ENCODE measurements around the gene SRPRB.

SRPRB gene

DNA sequence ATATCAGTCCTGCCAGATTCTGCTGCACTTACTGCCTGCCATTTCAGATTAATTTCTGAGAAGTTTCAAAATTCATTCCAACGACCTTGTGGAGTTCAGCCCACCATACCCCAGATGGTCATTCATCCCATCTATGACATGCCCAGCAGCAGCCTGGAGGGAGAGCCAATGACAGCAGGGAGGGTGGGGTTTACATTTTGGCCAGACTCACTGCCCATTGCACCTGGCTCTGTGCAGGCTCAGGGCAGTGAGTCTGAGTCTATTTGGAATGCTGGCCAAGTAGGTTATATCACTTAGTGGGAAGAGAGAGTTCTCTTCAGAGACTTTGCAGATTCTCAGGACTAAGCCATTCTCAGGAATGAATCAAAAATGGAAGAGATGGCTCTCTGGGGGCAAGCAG is 21.5 kb downstream of the SRPRB start:
- no peak for DNase-seq

DNA sequence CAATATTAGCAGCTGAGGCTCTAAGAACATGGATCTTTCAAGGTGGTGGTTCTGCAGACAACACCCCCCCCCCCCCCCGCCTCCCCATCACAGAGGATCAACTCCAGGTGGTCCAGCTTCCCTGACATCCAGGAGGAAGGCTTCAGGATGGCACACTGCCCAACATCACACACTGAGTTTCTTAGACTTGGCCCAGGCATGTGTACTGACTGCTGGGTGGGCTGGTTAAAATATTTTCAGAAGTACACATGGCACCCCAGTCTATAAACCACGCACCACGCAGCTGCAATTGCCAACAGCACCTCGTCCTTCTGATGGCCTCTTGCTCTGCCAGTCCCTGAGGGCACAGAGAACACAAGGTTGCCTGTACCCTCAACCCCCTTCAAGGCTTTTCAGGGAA is 22.1 kb downstream of the SRPRB start:
- no peak for DNase-seq

DNA sequence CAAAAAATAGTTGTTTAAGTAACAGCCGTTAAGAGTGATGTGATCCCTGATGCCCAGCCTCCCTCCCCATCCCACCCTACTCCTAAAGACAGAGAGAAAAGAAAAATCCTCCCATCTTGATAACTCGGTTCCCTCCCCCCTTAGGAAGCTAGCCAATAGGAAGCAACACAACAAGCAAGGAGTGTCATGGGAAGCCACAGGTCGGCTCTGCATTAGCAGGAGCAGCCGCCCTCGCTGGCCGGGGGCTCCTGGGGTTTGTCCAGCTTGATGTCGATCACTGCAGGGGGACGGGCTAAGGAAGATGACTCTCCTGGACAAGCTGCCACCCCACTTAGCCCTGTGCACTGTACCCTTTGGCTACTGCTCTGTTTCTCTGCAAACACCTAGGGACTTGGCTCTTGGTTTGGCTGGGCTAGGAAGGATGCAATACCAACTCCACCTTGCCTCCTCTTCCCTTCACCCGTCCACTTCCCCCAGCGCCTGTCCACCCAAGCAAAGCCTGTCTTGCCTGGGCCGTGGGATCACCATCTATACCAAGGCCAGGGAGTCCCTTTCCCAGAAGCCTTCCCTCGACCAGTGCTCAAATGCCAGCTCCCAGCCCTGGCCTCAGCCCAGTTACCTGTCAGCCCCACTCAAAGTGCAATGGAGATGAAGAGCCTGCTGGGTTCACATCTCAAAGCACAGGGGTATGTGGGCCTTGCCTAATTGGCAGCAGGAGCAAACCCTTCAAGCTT is 23.1 kb downstream of the SRPRB start:
- DNase-seq = no peak

DNA sequence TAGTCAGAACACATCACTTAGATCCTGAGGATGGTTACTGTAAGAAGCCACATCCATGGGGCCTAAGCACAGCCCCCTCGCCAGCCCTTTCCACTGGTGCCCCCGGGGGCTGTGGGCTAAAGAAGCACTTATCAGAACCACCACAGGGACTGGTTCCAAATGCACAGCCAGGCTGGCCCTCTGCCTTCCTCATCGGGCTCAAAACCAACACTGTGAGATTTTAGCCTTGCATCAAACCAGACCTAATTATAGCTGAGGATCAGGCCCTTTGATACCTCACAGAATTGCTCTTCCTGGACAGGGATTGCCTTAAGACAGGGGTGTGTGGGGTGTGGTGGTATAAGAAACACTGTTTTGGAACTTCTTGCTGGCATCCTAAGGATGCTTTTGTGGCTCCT is 23.7 kb downstream of the SRPRB start:
- no peak for DNase-seq

DNA sequence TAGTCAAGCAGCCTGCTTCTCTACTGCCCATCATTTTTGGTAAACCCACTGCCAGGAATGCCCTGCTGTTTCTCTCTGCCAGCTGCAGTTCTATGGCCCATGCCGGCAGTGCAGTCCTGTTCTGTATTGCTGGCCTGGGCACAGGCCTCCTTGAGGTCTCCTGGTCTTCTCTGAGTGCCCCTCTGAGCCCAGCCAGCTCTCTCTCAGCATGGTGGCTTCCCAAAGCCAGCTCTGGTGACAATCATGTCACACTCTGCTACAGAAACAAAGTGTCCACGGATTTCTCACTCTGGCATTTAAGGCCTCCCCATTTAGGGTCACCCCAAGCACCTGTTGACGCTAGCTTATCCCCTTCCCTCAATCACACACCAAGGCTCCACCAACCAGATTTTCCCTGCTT is 24.5 kb downstream of the SRPRB start:
- DNase-seq = no peak

DNA sequence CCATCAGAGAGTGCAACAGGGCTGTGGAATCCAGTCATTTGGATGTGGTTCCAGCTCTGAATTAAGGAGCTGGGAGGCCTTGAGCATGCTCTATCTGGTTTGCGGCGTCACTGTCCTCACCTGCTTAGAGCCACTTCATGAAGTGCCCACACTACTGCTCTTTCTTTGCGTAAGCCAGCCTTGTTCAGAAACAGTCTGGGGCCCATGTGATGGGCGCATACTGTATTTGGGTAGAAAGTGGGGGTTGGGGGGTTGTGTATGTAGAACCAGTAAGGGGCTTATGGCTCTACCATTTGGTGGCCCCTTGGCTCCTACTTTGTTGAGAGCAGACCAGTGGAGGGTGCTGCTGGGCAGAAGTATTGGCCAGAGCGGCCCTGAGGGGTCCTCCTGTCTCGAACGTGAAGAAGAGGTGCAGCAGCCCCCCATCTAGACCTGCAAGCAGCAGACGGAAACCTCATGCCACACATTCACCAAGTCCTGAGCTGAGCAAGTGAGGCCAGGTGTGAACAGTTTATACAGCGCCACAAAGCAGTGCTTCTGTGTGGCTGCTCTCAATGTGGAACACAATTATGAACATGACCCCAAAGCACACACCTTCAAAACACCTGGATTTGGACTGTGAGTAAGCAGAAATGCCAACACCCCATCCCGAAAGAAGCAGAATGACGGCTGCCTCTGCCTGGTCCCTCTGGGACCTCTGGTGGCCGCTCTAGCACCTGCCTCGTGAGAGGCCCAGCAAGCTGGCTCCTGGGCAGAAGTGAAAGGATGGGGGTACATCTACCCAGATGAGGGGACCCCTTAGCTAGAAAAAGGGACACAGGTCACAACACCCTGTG is 26.6 kb downstream of the SRPRB start:
- no peak for DNase-seq

DNA sequence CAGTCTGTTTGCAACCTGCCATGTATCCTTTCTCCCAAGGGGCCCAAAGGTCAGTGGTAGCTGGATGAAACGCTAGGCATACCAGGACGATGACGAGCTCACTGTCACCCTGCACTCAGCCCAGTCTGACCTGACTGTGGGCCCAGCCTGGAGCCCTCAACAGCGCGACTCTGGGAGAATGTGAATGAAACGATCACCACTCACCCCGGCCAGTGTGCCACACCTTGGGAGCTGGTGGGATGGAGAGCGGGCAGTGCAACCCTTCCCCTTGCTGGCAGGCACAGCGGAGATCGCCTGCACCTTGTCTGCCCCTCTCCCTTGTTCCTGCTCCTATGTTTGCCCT is 27.2 kb downstream of the SRPRB start:
- DNase-seq = no peak

DNA sequence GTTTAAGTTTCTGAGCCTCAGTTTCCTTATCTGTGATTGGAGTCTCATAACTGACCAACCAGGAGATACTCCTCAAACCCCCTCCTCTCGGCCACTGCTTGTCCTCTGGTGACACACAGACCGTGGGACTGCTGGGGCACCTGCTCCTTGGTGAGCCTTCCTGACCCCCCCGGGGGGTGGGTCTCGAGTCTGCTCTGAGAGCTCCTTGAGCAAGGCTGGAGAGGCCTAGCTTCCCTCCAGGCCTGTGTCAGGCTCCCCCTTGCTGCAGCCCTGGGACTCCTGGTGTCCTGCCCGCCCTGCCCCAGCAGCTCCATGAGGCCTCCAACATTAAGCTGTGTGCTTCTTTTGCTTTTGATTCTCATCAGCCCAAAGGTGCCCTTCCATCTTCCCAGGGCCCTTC is 27.7 kb downstream of the SRPRB start:
- no peak for DNase-seq

DNA sequence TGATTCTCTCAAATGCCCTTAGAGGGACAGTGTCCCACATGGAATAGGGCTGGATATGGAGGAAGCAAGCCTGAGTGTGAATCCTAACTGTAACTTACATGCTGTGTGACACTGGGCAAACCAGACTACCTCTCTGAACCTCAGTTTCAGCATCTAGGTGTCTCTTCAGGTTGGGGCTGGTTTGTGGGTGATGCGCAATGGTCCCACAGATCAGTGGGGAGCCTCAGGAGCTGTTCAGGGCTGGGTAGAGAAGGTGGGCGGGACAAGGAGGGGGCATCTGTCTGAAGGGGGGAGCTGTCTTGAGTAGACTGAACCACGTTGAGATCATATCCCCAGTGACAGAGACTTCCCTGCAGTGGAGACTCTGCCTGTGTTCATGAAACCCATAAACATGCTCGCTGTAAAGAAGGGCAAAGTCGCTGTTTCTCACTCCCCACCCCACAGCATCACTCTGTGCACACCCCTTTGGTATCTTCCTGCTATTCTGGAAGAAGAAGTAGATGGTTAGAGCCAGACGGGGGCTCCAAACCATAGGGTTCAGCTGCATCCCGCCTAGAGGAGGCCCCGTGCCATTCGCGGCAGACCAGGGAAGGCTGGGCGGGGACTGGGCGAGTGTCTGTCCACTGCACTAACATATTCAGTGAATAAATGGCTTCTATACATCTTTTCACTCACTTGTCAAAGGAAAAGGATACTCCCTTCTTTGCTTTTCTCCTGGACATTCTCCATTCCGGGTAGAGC is 28.4 kb downstream of the SRPRB start:
- DNase-seq = no peak

DNA sequence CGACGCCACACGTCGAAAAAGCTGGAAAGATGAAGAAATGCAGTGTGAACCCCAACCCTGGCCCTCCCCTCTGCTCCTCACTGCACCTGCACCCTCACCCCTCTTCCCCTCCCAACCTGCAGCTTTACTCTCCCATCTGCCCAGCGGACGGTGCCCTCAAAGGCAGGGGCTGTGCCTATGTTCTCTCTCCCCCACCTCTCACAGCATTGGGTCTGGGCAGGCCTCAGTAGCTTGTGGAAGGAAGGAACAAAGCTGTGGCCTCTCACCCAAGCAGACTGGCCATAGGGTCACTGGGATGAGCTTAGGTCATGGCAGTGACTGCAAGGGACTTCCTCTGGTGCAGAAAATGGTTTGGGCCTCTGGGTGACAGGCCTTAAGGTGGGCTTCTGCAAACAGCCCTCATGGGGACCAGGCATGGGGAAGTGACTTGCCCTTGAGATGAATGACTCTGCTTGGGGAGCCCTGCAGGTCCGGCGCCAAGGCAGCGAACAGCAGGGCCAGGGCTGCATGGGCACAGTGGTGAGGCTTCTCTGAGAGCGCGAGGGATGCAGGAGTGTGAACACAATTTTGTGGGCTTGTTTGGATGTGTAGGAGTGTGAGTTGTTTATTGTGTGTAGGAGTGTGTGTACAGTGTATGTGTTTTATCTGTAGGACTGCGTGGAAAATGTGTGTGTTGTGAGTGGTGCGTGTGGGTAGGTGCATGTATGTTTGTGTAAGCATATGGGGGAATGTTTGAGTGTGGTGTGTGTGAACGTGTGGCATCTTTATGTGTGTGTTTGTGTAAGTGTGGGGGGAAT is 29.2 kb downstream of the SRPRB start:
- DNase-seq = no peak

DNA sequence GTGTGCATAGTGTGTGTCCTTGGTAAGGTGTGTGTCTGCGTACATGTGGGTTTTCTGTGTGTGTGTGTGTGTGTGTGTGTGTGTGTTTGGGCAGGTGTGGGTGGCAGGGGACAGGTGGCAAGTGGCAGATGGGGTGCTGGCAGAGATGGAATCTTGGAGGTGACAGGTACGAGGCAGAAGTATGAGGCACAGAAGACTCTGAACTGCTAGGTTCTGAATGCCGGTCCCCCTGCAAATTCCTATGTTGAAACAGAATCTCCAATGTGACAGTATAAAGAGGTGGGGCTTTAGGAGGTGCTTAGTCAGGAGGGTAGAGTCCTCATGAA is 29.8 kb downstream of the SRPRB start:
- DNase-seq = no peak

DNA sequence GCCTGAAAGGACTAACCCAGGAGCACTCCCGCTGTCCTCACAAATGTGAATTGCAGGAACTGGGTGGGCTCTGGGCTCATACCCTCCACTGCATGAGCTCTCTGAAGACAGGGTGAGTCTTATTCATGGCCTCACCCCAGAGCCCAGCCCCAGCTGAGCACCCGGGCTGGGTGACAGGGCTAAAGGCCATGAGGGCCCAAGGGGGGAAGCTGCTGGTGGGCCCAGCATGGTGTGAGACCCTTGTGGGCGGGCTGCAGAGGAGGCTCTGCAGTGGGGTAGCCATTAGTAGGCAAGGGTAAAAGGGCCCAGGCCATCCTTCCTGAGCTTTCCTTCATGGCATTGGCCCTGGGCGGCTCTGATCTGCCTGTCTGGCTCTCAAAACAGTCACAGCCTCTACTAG is 30.3 kb downstream of the SRPRB start:
- DNase-seq = no peak

DNA sequence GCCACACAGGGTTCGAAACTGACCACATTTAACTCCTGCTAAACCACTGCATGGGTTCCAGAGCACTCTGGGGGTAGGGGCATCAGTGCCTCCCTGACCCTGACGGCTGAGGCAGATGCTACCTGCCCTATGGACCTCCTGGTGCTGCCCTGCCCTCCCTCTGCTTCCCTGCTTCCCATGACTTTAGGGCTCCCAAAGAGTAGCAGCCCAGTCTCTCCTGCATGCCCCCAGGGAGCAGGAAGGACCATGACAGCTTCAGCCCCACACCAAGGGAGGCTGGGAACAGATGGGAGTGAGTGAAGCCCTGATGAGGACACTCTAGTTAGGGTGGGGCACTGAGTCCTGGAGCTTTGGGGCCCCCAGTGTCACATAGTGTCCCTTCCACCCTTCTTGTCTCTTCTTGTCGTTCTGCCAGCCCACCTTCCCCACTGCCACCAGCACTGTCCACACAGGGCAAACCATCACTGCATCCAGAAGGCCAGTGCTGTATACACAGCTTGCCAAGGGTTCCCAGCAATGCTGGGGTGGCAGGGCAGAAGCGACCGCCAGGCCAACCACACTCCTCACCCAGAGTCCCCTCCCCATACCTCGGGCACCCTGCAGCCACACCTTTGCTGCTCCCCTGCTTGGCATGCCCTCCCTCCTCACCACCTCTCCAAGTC is 31.0 kb downstream of the SRPRB start:
- no peak for DNase-seq

DNA sequence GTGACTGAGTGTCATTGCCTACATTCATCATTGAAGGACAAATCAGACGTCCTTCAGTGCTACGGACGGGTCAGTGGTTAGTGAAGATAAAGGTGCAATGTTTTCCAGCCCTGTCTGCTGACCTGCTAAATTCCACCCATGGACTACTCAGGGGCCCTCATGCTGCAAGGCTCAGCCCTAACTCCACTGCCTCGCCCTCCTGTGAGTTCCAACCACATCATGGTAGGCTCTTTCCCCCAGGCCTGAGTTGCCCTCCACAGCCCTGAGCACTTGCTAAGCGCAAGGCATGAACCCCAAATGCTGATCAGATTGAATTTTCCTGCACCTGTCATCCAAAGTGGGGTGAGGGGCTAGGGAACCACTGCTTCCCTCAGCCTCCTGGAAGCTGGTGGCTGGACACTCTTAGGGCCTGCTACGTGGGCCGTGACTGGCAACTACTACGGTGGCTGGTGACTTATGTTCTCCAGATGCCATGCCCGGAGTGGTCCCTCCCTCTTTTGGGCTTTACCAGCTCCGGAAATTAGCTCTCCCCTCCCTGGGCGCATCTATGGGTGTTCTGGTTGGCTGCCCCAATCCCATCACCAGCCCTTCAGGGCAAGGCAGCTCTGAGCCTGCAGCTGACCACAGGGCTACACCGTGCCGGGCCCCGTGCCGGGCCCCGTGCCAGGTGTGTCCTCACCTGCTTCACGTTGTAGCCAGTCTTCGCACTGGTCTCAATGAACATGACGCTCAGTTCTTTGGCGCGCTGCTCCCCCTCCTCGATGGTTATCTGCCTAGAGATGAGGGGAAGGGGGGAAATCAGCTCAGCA is 32.1 kb downstream of the SRPRB start:
- no peak for DNase-seq

DNA sequence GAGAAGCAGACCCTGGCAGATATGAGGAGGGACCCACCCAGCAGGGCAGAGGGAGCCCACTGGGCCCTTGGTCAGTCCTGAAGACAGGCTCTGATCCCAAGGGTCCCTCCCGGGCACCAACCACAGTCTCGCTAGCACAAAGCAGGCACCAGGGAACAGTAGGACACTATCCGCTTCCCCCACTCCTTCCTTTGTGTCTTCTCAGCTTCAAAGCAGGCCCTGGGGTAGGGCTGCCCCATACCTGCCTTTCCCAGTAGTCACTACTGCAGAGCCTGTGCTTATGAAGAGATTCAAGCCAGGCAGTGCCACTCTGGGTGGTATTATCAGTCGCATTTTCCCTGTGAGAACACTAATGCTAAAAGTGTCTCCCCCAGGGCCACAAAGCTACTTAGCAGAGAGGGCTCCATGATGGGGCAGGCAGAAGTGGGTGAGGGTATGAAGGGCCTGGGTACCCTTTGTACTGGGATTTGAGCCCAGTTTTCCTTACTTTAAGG is 32.7 kb downstream of the SRPRB start:
- DNase-seq = no peak

DNA sequence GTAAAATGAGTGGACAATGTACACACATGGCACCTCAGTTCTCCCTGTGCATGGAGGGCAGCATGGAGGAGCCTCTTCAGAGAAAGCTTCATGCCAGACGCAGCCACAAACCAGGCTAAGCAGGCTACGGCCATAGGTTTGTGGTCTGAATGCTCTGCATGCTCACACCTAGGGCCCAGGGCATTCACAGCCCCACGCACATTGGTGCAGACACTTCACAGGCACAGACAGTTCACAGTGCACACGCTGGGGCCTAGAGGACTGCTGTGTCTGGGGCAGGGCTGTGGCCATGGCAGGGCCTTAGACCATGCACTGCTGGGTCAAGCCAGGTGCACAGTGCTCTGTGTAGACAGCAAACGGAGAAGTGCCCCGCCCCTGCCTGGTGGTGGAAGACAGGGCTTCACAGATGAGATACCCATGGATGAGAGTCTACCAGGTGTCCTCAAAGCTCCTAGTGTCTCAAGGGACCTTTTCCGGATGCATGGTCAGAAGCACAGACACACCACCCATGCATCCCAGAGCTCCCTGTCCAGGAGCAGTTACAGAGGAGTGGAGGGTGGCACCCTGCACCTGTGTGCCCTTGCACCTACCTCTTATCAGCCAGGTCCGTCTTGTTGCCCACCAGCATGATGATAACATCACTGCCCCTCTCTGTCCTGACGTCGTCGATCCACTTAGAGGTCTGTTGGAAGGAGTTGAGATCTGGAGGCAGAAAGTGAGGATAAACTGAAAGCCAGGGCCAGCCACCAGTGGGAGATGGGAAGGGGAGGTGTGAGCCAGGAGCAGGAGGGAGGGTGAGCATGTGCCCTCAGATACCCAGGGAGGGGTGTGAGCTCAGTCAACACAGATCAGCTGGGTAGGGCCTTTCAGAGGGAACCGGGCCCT is 33.5 kb downstream of the SRPRB start:
- no peak for DNase-seq

DNA sequence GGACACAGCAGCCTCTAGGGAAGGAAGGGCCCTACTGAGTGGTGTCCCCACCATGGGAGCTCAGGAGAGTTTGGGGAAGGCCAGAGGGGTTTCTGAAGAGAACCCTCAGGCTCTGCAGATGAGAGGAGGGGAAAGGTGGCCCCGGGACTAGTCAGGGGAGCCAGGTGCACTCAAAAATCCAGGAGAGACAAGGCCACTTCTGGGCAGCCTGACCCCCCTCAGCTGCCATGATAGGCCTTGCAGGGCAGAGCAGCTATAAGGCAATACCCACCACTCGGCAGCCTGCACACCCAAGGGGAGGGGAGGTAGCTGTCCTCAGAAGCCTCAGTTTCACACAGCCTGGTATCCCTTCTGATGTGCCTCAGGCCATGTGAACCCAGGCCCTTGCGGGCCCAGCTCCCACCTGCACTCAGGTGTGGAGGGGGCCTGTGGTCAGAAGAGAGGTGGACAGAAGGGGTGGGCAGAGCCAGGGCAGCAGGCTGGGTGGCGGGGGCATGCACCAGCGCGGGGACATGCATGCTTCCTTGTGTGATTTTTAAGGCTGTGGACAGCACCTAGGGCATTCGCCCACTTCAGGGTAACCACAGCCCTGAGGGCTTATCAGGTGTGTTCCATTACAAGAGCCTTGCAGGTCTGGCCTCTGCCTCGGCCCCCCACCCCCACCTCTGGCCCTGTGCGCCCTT is 34.6 kb downstream of the SRPRB start:
- no peak for DNase-seq

DNA sequence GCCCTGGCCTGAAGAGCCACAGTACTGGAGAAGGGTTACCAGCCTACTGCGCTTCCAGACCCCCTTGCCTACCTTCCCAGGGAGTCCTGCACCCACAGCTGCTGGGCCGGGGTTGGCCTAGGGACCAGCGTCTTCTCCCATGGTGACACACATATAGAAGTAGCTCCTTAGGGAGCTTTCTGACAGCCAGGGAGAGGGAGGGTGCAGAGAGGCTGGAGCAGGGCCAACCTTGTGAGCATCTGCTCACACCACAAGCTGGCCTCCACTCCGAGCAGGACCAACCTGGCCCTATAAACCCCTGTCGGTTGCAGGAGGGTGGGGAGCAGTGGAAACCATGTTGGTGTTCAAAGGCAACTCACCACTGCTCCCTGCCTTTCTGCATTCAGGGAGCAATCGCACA is 35.2 kb downstream of the SRPRB start:
- DNase-seq = no peak

DNA sequence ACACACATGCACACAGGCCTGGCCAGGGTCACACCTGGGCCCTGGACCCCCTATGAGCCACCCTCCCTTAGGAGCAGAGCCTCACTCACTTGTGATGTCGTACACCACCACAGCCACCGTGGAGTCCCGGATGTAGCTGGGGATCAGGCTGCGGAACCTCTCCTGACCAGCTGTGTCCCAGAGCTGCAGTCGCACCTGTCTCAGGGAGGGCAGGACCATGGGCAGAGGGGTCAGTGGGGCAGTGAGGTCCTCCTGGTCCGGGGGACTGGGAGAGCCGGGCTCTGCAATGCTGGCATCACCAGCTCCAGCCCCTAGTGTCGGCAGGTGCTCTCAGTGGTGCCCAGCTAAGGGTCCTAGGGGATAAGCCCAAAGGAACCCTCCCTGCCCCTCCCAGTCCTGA is 35.6 kb downstream of the SRPRB start:
- DNase-seq = no peak

DNA sequence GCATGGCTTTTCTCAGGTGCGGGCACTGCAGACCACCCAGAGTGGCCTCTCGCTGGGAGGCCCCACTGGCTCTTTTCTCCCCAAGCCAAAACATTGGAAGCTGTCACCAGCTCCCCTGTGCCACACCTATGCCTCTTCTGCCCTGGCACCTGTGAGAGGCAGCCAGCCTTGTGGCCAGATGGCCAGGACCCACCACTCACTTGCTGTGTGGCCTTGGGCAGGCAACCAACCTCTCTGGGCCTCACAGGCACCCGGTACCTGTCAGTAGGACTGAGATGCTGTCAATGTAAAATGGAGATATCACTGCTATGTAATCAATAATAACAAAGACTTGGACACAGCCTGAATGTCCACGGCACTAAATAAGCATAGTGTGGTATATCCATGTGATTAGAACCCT is 36.5 kb downstream of the SRPRB start:
- no peak for DNase-seq
